Endothelial cell of umbilical vein (primary cell): ENCODE measurements around the gene SGK1.

Experiments
- EZH2 ChIP-seq: IDR thresholded peaks from 2 replicates; pipeline ENCODE4 v1.6.1; 2012; ENCODE audit warnings: borderline replicate concordance, low read depth, mild to moderate bottlenecking, moderate library complexity, low read length, inconsistent platforms; ENCODE audit not compliant: severe bottlenecking
- GATA2 ChIP-seq: IDR thresholded peaks from 2 replicates; pipeline ENCODE4 v1.7.0; 2011; ENCODE audit warnings: low read depth, mild to moderate bottlenecking, moderate library complexity, mixed read lengths, low read length; ENCODE audit not compliant: insufficient read length, insufficient read depth
- JUN ChIP-seq: IDR thresholded peaks from 2 replicates; pipeline ENCODE4 v1.6.1; 2011; ENCODE audit warnings: borderline replicate concordance, low read depth; ENCODE audit not compliant: insufficient read length, insufficient read depth
- POLR2A ChIP-seq: IDR thresholded peaks from 2 replicates; pipeline ENCODE4 v1.6.1; 2012; ENCODE audit warnings: low read depth, mild to moderate bottlenecking, control low read depth, low read length
- POLR2AphosphoS5 ChIP-seq: IDR thresholded peaks from 2 replicates; pipeline ENCODE4 v1.6.1; 2012; ENCODE audit warnings: low read depth, mild to moderate bottlenecking, control low read depth, low read length, moderate library complexity; ENCODE audit not compliant: insufficient read depth
- TF ChIP-seq, protein P1 (sequence below), 2 donors: IDR thresholded peaks; 1 replicate in 1 of 2; 2 replicates in 1 of 2; pipeline ENCODE4 v1.5.1; 2011; ENCODE audit warnings: low read length in 2 of 2, mild to moderate bottlenecking in 2 of 2, moderate library complexity in 2 of 2, control low read depth in 1 of 2, inconsistent platforms in 1 of 2, low read depth in 1 of 2; ENCODE audit not compliant: insufficient read depth in 1 of 2; ENCODE audit errors: extremely low read depth in 1 of 2
- TF ChIP-seq, protein P2 (sequence below): IDR thresholded peaks from 2 replicates; pipeline ENCODE4 v1.6.1; 2011; ENCODE audit not compliant: insufficient read depth, insufficient read length

DNA sequence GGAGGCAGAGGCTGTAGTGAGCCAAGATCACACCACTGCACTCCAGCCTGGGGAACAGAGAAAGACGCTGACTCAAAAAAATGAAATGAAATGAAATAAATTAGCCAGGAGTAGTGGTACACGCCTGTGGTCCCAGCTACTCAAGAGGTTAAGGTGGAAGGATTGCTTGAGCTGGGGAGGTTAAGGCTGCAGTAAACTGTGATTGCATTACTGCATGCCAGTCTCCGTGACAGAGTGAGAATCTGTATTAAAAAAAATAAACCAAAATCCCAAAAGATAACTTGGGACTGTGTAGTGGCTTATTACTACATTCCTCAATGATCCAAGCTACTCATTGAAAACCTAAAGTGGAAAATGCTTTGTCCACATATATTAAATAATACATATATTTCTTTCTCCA, 87.0 kb downstream of the SGK1 start:
- TF ChIP-seq, protein P1, sequence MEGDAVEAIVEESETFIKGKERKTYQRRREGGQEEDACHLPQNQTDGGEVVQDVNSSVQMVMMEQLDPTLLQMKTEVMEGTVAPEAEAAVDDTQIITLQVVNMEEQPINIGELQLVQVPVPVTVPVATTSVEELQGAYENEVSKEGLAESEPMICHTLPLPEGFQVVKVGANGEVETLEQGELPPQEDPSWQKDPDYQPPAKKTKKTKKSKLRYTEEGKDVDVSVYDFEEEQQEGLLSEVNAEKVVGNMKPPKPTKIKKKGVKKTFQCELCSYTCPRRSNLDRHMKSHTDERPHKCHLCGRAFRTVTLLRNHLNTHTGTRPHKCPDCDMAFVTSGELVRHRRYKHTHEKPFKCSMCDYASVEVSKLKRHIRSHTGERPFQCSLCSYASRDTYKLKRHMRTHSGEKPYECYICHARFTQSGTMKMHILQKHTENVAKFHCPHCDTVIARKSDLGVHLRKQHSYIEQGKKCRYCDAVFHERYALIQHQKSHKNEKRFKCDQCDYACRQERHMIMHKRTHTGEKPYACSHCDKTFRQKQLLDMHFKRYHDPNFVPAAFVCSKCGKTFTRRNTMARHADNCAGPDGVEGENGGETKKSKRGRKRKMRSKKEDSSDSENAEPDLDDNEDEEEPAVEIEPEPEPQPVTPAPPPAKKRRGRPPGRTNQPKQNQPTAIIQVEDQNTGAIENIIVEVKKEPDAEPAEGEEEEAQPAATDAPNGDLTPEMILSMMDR (IDR thresholded peaks at IDR 0.05; ENCODE audit: extremely low read depth in 1 of 2, insufficient read depth in 1 of 2, low read depth in 1 of 2, low read length in 2 of 2): no peak
- TF ChIP-seq EZH2 (no peak), GATA2 (no peak), JUN (no peak), POLR2A (no peak), POLR2AphosphoS5 (no peak)
- TF ChIP-seq, protein P2, sequence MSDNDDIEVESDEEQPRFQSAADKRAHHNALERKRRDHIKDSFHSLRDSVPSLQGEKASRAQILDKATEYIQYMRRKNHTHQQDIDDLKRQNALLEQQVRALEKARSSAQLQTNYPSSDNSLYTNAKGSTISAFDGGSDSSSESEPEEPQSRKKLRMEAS: no peak
